ENCODE results near the gene ZNF500.

Gene ZNF500

GRCh38 chr16:4700997-4701743 lies 65.8 kb downstream of the ZNF500 start:
- DNase-seq, result no peak

GRCh38 chr16:4700380-4700996 lies 66.5 kb downstream of the ZNF500 start:
- no peak for DNase-seq

- DNase-seq, result no peak
These were observed 67.9 kb downstream of the ZNF500 start for GRCh38 chr16:4699046-4699556.

GRCh38 chr16:4698321-4699045 lies 68.5 kb downstream of the ZNF500 start:
- no peak for DNase-seq

All from T1000 (cell line).